GM21423 (cell line): ENCODE measurements around the gene PKP2.
"Not testable (repeated sequence)": the region's sequence is repeated elsewhere in the genome, so short reads cannot be mapped to it uniquely, and the experiment has no call there.

Experiments
- ATAC-seq: cut with Tn5 transposase; IDR thresholded peaks from one replicate; pipeline ENCODE4 v1.9.1; 2021; ENCODE audit warnings: mild to moderate bottlenecking, moderate library complexity; ENCODE audit not compliant: unreplicated experiment

Gene PKP2

GRCh38 chr12:32897281-32897610, 669 bp upstream of the PKP2 start:
- no peak for ATAC-seq

GRCh38 chr12:32895688-32896431, 717 bp downstream of the PKP2 start:
- no peak for ATAC-seq

DNA sequence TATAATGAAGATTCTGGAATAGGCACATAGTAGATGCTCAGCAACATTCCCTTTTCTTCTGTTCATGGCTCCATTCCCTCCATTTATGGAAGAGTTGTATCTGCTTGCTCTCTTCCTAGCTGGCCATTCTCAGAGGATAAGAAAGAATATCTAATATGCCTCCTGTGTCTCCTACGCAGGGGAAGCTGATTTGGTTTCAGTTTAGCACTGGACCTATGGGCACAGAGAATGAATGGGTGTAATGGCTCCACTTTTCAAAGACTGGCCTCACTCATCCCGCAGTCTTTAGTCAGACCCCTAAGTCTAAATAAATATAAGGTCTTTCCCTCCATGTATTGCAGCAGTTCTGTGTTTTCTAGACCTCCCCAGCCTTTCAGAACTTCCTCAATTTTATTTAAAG, 2.0 kb downstream of the PKP2 start:
- ATAC-seq: no peak

GRCh38 chr12:32893458-32893857, 3.1 kb downstream of the PKP2 start:
- ATAC-seq: no peak

- no peak for ATAC-seq
These were observed 3.5 kb downstream of the PKP2 start for GRCh38 chr12:32893043-32893442.

GRCh38 chr12:32892369-32892768, 4.2 kb downstream of the PKP2 start:
- not testable (repeated sequence) for ATAC-seq

DNA sequence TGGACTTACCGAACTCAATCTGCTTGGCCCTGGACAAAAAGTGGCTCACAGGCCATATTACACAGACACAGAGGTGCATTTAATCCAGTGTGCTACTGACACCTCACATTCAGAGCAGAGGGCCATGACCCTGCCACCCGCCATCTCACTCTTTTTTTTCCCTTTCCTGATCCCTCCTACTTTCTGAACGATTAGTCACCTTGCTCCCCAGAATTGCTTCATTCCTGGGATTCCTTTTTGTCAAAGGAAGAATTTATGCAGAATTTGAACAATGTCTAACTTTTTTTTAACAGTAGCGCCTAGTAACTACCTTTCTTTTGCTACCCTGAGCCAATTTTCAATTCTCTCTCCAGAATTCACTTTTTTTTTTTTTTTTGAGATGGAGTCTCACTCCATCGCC, 4.6 kb downstream of the PKP2 start:
- ATAC-seq: no peak

- no peak for ATAC-seq
These were observed 5.1 kb downstream of the PKP2 start for GRCh38 chr12:32891526-32891925.

DNA sequence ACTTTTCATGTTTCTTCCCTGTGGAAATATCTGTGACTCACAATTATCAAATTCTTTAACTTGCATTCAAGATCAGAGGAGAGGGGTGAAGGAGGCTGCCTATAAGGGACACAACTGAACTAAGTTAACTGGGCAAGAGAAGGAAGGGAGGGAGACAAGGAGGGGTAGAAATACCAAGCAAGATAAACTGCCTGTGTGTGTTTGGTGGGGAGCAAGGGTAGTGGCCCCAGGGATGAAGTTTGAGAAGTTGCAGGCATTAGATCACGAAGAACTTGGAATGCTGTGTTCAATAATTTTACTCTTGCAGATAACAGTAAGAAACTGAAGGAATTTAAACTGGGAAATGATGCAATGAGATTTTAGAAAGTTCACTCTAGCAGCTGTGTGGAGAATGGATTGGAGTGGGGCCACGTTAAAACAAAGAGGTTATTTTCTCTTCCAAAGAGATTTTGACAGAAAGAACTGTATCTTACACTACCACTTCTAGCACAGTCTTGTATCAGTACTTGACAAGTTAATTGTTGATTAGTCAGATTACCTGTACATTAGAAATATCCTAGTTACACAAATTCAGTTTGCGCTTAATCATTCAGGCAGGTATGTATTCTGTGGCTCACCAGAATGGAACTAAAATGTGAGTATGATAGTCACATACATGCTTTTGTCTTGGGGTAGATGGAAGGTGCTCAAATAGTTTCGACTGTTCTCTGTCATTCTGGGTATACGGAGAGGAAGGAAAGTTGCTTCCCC, 7.4 kb downstream of the PKP2 start:
- no peak for ATAC-seq

DNA sequence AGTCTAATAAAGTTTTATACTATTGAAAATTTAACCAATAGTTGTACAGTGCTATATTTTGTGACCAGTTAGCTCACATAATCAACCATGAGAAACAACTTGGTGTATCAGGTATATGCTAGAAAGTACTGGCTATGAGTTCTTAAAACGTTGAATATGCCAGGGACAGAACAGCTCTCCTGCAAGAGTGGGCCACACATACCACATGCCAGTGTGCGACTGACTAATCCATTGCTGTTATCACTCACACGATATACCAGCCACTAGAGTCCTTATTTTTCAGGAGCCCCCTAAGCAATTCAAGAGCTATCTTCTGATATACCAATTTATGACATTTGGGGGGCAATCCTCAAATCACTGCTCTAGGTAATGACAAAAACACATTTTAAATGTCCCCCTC, 9.5 kb downstream of the PKP2 start:
- ATAC-seq: no peak

DNA sequence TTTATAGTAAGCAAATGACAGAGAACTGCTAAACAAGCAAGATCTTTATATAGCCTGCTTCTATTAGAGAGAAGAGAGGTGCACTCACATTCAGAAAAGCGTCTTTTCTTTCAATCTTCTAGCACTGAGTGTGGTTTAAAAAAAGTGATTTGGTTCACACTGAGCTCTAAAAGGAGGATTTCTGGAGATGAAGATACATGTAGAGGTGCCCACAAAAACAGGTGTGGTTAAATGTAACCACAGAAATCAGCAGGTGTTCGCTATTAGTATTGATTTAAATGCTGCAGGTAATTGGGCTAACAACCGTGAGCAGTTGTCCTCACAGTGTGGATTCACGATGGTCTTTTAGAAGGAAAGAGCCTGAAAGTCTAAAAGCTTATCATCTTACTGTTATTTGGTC, 10.7 kb downstream of the PKP2 start:
- no peak for ATAC-seq

DNA sequence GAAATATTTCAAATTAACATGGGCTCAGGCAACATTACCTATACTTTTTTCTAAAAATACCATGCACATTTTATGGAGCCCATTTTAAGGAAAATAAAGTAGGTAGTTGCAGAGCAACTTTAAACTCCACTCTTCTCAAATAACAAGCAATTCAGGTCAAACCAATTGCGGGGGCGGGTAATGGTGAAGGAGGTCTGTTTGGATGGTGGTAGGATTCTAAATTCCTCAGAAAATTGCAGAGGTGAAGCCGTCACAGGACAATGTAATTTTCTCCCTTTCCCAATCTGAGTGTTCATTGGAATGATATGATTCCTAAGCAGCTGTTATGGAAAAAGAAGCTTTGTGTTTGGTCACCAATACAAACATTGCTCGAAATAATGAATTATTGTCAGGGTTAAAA, 11.6 kb downstream of the PKP2 start:
- ATAC-seq: no peak

DNA sequence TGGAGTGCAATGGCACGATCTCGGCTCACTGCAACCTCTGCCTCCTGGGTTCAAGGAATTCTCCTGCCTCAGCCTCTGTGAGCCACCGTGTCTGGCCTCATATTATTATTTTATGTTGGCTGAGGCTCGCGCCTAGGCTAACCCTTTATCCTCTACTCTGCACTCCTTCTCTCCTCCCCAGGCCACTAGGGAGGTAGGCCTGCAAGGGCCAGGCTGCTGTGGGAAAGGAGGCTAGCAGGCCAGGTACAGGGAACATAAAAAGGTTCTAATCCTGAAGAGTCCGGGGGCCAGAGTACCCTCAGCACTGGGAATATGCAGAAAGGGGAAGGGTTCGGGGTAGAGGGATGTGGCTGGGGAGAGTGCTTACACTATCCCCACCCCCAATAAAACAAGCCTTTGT, 14.9 kb downstream of the PKP2 start:
- ATAC-seq: no peak

DNA sequence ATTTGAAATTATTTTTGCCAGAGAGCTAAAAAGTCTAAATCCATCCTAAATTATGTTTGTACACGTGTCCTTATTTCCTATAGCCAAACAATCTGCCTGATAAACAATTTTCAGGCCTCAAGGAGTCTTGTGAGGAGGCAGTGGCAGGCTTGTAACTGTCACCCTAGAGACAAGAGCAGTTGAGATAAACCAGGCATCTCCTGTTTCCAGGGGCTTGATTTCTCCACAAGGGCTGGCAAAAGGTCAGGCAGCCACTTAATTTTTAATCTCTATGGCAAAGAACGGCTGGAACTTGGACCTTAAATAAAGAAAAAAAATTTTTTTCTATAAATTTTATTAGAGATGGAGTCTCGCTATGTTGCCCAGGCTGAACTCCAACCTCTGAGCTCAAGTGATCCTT, 15.5 kb downstream of the PKP2 start:
- no peak for ATAC-seq

GRCh38 chr12:32879066-32879465, 17.5 kb downstream of the PKP2 start:
- ATAC-seq: not testable (repeated sequence)

DNA sequence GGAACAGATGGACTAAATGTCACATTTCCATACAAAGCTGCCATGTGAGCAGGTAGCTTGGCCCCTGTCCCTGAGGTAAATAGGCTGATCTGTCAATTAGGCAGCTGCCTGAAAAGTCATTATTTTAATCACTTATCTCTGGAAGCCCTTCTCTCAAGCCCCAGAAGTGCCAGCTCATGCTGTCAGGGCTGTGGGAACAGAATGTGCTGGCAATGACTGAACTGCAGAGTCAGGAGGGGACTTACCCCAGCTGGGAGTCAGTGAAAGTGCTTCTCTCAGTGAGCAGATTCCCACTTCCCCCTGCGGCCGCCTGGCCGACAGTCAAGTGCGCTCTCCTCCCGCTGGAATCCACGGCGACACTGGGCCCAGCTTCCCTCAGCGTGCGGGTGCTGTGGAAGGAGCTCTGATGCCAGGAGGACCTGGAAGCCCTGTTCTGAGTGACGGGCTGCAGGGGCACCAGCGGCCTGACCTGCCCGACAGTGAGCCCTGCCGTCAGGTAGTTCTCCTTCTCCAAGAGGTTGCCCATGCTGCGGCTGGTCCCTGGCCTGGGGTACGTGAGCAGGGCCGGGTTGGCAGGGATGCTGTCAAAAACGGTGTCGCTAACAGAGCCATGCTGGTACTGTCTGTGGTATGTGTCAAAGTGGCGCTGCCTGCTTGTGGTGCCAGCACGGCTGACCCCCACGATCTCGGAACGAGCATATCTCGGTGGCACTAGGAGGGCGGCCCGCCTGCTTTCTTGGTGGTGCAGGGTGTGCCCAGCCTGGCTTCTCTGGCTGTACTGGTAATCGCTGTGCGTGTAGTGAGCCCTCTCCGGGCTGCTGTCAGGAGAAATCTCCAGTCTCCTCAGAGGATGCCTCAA, 18.7 kb downstream of the PKP2 start:
- no peak for ATAC-seq

DNA sequence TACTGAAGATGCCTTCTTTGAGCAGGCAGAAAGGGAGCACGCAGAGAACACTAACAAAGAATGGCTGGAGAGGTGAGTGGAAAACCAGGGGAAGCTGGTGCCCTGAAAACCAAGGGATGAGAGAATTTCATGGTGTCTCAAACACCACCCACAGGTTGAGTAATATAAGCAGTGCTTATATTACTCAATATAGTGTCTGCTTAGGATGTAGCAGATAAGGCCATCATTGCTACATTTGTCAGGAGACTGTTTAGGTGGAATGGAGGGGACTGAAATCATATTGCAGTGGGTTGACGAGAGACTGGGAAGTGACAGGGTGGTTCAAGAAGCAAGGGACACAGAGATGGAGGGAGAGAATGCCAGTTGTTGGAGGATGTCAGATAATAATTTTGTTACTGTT, 20.6 kb downstream of the PKP2 start:
- no peak for ATAC-seq

DNA sequence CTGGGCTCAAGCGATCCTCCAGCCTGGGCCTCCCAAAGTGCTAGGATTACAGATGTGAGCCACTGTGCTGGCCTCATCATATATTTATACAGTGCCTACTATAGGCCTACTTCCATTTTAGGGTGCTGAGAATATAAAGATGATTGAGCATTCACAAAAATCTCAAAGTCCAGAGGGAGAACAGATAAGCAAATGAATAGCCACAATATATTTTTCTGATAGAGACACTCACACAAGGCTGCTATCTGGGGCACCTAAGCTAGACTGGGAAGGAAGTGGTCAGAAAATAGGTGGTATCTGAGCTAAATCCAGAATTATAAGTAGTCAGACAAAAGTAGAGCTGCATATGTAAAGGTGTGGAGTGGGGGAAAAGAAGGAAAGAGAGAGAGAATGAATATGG, 21.6 kb downstream of the PKP2 start:
- ATAC-seq: no peak

GRCh38 chr12:32874078-32874477, 22.5 kb downstream of the PKP2 start:
- no peak for ATAC-seq

GRCh38 chr12:32872416-32872815, 24.2 kb downstream of the PKP2 start:
- not testable (repeated sequence) for ATAC-seq

- ATAC-seq: no peak
These were observed 25.9 kb downstream of the PKP2 start for GRCh38 chr12:32870716-32871115.

DNA sequence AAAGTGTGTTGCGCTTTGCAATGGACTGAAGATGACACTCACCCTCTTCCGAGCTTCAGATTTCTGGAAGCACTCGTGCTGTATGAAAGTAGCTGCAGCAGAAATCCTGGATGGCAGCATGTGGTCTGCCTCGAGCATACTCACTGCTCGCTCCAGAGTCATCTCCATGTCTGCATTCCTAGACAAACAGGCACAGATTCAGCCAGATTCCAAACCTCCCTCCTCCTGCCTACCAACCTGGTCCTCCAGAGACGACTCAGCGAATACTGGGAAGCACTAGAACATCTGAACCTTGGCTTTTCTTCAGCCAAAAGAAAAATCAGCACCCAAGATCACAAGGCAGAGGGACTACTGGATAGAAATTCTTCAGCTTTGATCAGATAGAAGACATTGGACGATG, 27.7 kb downstream of the PKP2 start:
- ATAC-seq: no peak
